Measurements from ENCODE around the gene SNX8. TPM values are rescaled to one million over a fixed set of nuclear protein-coding genes. Genes with fewer than 3 reads are reported as not detected.

The SNX8 gene
- total RNA-seq, 1 experiment from 2014 or later, result 10.0 TPM

GRCh38 chr7:2261611-2262010 lies 52.6 kb downstream of the SNX8 start:
- DNase-seq (ENCODE audit: low read depth), result no peak

GRCh38 chr7:2260820-2261219 lies 53.4 kb downstream of the SNX8 start:
- DNase-seq (ENCODE audit: low read depth), result peak; percentile 92

GRCh38 chr7:2259480-2259879 lies 54.8 kb downstream of the SNX8 start:
- no peak for DNase-seq (ENCODE audit: low read depth)

- no peak for DNase-seq (ENCODE audit: low read depth)
These were observed 55.4 kb downstream of the SNX8 start for GRCh38 chr7:2258661-2259365.

DNA sequence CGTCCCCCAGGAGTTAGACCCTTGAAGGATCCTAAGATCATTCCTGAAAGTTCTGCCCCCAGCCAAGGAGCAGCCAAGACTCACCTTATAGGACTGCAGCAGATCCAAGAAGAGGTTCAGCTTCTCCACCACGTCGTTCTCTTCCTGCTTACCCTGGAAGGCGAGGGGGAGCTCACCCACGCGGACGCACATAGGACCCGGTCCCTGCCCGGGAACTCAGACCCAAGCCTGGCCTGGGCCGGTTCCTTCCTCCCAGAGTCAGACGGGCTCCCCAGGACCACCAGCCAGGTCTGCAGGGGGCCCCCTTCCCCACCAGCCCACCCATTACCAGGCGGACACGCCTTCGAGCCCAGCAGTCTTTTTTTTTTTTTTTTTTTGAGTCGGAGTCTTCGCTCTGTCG lies 56.6 kb downstream of the SNX8 start:
- DNase-seq (ENCODE audit: low read depth), result no peak

GRCh38 chr7:2257046-2257551 lies 57.1 kb downstream of the SNX8 start:
- no peak for DNase-seq (ENCODE audit: low read depth)

GRCh38 chr7:2256306-2257045 lies 57.8 kb downstream of the SNX8 start:
- DNase-seq (ENCODE audit: low read depth), result peak; percentile 19

DNA sequence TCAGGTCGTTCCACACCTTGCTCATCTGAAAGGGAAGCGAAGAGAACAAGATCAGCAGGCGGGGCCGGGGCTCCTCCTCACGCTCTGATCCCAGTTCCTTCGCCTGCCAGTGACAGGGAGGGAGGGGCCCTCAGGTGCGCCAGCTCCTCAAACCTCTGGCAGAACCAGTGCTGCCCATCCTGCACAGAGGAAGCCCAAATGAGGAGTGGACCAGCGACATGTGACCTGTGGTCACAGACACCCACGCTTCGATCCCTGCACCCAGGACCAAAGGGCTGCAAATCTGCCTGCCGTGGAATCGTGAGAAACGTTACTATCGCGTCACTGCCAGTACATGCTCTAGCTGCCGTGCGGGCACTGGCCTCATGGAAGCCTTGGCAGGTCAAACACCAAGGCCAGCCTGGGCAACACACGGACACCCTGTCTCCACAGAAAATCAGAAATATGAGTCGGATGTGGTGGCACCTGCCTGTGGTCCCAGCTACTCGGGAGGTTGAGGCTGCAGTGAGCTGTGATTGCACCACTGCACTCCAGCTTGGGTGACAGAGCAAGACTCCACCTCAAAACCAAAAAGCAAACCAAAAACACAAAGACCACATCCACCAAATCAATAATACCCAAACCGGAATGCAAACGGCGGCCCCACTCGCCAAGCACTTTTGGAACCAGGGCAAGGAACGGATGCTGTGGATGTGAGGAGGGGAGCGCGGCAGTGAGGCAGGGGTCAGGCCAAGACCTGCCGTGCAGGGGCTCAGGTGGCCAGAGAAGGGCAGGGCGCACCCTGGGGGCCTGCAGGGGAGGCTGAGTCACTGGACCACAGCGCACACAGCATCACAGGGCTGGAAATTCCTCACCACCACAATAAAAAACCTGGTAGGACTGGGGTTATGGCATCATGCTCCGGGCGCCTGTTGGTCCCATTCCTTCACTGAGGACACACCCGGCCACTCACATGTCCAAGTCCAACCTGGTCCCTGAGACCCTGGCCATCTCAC lies 58.8 kb downstream of the SNX8 start:
- peak; percentile 91 for DNase-seq (ENCODE audit: low read depth)

- DNase-seq (ENCODE audit: low read depth), result no peak
These were observed 59.7 kb downstream of the SNX8 start for GRCh38 chr7:2254429-2255144.

- no peak for DNase-seq (ENCODE audit: low read depth)
These were observed 60.6 kb downstream of the SNX8 start for GRCh38 chr7:2253525-2254244.

DNA sequence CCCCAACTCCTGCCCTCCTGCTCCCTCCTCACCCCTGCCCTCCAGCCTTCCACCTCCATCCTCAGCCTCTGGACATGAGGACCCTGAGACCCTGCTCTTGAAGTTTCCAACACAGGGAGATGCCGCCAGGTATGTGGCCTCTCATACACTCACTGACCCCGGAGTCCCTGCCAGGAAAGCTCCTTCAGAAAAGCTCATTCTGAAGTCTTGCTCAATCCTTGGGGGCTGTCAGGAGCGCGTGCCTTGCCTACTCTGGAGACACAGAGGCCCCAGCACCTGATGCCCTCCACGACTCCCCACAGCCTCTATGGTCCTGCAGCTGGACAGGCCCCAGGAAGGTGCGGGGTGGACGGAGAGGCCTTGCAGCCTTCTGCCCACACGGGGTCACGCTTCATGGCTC lies 61.2 kb downstream of the SNX8 start:
- no peak for DNase-seq (ENCODE audit: low read depth)

- DNase-seq (ENCODE audit: low read depth), result no peak
These were observed 62.1 kb downstream of the SNX8 start for GRCh38 chr7:2251841-2252771.

DNA sequence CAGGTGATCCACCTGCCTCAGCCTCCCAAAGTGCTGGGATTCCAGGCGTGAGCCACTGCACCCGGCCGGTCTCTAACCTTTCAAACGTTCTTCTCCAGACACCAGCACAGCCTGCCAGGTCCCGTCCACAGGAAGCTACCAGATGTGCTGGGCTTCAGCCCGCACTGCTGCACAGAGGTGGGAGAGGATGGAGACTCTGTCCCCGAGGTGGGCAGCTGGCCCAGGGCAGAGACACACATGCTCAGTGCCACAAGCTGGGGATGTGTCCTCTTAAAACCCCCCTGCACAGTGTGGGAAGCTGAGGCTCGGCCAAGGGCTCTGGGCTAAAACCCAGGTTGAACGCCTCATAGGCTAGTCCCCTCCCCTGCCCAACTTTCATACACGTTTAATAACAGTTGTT lies 62.9 kb downstream of the SNX8 start:
- DNase-seq (ENCODE audit: low read depth), result no peak

DNA sequence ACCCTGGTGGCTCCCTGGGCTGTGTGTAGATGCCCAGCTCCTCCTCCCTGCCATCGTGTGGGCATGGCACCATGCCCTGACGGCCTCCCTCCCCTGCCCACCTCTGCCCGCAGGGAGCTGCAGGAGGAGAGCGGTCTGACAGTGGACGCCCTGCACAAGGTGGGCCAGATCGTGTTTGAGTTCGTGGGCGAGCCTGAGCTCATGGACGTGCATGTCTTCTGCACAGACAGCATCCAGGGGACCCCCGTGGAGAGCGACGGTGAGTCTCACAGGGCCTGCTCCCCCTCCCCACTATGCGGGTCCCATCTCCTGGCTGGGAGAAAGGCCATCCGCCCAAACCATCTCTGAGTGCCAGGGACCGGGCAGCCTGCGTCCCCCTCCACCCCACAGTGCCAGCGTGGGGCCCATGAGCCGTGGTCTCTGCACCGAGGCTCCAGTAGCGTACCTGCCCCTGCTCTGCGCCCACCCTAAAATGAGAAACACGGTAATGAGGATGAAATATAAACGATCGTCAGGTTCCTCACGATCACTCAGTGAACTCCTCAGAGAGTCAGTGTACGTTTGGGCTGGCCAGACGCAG lies 64.4 kb downstream of the SNX8 start:
- DNase-seq (ENCODE audit: low read depth), result no peak

DNA sequence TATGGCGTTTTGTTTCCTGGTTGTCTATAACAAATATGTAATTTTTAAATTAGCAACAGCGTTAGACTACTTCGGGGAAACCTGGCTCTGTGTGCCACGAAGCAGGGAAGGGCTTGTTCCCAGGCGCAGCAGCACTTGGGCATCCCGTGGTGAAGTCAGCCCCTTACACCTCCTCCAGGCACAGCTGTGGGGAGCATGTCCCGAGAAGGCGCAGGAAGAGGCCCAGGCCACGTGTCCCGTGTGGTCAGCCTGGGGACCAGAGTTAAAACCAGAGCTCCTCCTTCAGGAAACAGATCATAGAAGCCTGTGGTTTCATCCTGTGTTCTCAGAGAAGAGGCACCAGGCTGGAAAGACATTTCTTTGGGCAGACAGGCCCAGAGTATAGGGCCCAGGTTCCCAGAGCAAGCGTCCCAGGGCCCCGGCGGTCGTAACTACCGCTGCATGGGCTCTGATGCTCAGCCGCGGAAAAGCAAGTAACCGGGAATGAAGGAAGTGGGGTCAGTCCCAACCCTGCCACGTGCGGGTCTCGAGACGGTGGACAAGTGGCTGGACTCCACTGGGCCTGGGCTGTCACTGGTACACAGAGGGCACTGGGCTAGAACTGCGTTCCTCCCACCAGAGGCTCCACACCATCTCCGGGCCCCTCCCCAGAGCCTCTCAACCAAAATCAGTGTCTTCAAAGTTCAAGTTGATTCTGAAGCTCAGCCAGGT lies 65.1 kb downstream of the SNX8 start:
- DNase-seq (ENCODE audit: low read depth), result peak; percentile 96

DNA sequence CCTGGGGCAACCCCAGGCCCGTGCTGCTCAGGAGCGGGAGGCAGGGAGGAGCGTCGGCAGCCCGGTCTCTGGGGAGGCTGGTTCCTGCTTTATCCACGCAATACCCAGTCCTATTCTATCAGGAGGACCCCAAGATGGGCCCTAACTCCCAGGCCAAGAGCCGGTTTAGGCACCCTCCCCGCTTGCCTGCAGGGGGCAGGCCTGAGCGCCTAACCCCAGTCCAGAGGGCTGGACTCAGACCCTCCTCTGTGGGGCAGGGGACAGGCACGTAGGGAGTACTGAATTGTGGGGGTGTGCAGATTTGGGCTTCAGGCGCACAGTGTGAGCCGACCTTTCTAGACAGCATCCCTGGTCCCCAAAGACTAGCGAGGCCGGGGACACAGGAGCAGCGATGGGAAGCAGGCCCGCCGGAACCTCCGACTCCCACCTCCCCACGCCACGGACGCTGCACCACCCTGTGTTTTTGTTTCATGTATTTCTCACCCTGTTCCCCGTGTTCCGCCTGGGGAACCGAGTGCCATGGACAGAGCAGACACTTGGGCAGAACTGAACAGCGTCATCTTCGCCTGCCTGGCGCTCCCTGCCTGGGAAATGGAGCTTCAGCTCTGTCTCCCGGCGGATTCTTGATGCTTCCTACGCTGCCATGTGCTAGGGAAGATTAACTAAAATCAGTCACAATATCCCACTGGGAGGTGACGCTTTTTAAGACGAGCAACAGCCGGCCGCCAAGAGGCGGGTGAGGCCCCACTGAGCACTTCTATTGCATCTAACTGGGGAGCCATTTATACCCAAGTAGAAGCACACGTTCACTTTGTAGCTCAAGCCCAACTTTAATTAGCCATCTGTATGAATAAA lies 66.9 kb downstream of the SNX8 start:
- no peak for DNase-seq (ENCODE audit: low read depth)

DNA sequence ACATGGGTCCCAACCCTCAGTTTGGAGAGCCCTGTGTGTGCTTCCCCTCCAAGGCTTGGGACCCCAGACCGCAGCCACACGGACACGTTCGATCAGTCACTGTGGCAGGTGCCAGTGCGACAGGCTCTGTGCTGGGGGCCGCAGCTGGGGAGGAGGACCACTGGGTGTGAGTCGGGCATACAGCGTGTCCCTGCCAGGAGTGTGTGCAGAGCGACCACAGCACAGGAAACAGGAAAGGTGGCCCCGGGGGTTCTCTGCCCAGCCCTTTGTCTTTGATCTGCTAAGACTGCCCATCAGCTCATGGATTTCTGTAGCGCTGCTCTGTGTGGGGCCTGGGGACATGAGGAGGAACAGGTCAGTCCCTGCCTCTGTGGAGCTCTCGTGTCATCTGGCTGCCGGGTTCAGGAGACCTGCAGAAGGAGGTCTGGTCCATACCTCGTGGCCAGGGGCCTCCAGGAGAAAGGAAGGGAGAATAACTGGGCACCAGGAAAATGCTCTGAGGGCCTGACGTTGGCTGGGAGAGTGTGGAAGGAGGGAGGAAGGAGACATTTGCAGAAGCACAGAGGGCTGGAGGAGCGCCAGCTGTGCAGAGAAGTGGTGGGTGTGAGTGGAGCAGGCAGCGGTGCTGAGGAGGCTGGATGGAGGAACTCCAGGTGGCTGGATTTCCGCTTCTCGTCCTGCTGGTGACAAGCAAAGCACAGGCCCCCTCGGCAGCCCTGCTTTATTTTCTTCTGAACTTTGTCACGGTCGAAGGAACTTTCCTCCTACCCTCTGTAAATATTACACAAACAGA lies 68.2 kb downstream of the SNX8 start:
- no peak for DNase-seq (ENCODE audit: low read depth)

Measured in M059J (cell line).